Measurements from ENCODE around the gene SLFN11. TPM values are rescaled to one million over a fixed set of nuclear protein-coding genes. Genes with fewer than 3 reads are reported as not detected.
"Not testable (repeated sequence)": the region's sequence is repeated elsewhere in the genome, so short reads cannot be mapped to it uniquely, and the experiment has no call there.

SLFN11 gene, protein sequence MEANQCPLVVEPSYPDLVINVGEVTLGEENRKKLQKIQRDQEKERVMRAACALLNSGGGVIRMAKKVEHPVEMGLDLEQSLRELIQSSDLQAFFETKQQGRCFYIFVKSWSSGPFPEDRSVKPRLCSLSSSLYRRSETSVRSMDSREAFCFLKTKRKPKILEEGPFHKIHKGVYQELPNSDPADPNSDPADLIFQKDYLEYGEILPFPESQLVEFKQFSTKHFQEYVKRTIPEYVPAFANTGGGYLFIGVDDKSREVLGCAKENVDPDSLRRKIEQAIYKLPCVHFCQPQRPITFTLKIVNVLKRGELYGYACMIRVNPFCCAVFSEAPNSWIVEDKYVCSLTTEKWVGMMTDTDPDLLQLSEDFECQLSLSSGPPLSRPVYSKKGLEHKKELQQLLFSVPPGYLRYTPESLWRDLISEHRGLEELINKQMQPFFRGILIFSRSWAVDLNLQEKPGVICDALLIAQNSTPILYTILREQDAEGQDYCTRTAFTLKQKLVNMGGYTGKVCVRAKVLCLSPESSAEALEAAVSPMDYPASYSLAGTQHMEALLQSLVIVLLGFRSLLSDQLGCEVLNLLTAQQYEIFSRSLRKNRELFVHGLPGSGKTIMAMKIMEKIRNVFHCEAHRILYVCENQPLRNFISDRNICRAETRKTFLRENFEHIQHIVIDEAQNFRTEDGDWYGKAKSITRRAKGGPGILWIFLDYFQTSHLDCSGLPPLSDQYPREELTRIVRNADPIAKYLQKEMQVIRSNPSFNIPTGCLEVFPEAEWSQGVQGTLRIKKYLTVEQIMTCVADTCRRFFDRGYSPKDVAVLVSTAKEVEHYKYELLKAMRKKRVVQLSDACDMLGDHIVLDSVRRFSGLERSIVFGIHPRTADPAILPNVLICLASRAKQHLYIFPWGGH
- total RNA-seq: 100 to 1,000 TPM in 1 of 2 experiments, 10 to 100 TPM in 1; 95.8 to 106 TPM

DNA sequence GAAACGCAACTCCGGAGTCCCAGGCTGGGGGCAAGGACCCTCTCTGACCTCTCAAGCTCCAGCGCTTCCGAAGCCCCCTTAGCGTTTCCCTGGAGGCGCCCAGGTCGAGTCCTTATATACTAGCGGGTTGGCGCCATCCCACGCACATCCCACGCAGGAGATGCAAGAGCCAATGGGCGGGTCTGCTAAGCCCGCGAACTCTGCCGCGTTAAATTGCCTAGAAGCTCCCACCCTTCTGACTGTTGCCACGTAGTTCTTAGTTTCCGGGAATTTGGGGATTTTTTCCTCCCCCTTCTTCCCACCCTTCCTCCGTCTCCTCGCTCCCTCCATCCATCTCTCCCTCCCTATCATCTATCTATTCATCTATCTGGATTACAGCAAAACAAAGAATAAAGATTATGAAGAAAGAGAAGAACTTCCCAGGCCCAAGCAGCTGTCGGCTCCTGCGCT lies at the start of gene SLFN11:
Gene SLFN11 (minus strand): TSS at position 88 of the 450 bp plus-strand sequence. CDS start 9,814 bp downstream, outside the sequence.
- TF ChIP-seq, protein P1, sequence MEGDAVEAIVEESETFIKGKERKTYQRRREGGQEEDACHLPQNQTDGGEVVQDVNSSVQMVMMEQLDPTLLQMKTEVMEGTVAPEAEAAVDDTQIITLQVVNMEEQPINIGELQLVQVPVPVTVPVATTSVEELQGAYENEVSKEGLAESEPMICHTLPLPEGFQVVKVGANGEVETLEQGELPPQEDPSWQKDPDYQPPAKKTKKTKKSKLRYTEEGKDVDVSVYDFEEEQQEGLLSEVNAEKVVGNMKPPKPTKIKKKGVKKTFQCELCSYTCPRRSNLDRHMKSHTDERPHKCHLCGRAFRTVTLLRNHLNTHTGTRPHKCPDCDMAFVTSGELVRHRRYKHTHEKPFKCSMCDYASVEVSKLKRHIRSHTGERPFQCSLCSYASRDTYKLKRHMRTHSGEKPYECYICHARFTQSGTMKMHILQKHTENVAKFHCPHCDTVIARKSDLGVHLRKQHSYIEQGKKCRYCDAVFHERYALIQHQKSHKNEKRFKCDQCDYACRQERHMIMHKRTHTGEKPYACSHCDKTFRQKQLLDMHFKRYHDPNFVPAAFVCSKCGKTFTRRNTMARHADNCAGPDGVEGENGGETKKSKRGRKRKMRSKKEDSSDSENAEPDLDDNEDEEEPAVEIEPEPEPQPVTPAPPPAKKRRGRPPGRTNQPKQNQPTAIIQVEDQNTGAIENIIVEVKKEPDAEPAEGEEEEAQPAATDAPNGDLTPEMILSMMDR (IDR thresholded peaks at IDR 0.05): no peak
- ChIA-PET CTCF (interaction anchor here (0.8 to 3.3 kb wide), 5 partner anchors 60 to 374 kb away, joined by 3 to 12 read pairs (median 5); partner anchors contain the start of gene SLFN12L), POLR2A (interaction anchor here (0.6 to 4.3 kb wide), 40 partner anchors 9 to 390 kb away, joined by 3 to 66 read pairs (median 4); partner anchors contain the start of genes PEX12, SLFN12L, SLFN13 and SLFN5)
- peaks cover 43% of the 10 kb centered on the region for H3K36me3 Mint-ChIP-seq (ENCODE audit: low read depth)
- peak within 1 kb of the TSS; percentile 99 for H3K27ac Mint-ChIP-seq
- ATAC-seq (peak; percentile 71), DNase-seq (peak; percentile 95)
- intact Hi-C loops (cut with micrococcal nuclease): loop anchor here (5.0 kb wide), 2 partner anchors 114 to 159 kb away; no protein-coding TSS in a partner anchor
- peaks cover 25% of the 10 kb centered on the region for H3K9me3 Mint-ChIP-seq
- peak within 1 kb of the TSS; percentile 91 for H3K4me3 Mint-ChIP-seq
- no peaks in the 10 kb centered on the region for H3K27me3 Mint-ChIP-seq
- H3K4me1 Mint-ChIP-seq (ENCODE audit: low read depth): peaks cover 52% of the 10 kb centered on the region

DNA sequence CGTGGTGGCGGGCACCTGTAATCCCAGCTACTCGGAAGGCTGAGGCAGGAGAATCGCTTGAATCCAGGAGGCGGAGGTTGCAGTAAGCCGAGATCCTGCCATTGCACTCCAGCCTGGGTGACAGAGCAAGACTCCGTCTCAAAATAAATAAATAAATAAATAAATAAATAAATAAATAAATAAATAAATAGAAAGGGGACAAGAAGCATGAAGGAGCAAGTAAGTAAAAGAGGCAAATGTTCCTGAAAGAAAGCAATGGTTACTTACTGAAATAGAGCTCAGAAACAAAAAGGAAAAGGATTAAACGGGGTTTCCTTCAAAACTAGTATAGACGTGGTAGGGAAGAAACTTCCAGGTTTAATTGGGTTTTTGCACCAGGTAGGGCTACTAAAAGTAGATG lies 47.6 kb upstream of the SLFN11 start:
- ATAC-seq; H3K27me3 Mint-ChIP-seq; H3K4me3 Mint-ChIP-seq; H3K27ac Mint-ChIP-seq; DNase-seq; H3K36me3 Mint-ChIP-seq (ENCODE audit: low read depth); H3K4me1 Mint-ChIP-seq (ENCODE audit: low read depth); intact Hi-C loops (cut with micrococcal nuclease); H3K9me3 Mint-ChIP-seq; CTCF ChIA-PET: not testable (repeated sequence)
- POLR2A ChIA-PET: interaction anchor here (0.5 kb wide), 1 partner anchor 250 kb away, joined by 3 read pairs; no protein-coding TSS in a partner anchor

DNA sequence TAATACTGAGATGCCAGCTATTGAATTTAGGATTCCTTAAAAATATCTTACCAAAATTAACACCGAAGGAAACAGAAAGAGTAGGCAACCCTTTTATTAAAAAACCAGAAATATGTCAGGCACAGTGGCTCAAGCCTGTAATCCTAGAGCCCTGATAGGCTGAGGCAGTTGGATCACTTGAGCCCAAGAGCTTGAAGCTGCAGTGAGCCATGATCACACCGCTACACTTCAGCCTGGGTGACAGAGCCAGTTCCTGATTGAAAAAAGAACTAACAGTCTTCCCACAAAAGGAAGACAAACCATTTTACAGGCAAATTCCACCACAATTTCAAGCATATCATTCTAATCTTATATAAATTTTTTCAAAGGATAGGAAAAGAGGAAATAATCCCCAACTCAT lies 43.2 kb upstream of the SLFN11 start:
- POLR2A ChIA-PET: no interaction called here

DNA sequence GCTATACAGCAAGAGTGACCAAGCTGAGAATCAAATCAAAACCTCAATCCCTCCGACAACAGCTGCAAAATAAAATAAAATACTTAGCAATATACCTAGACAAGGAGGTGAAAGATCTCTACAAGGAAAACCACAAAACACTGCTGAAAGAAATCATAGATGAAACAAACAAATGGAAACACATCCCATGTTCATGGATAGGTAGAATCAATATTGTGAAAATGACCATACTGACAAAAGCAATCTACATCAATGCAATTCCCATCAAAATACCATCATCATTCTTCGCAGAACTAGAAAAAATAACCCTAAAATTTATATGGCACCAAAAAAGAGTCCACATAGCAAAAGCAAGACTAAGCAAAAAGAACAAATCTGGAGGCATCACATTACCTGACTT lies 41.3 kb upstream of the SLFN11 start:
- Mint-ChIP-seq H3K9me3 (peaks cover 11% of the 10 kb centered on the region), H3K36me3 (ENCODE audit: low read depth) (peaks cover 27% of the 10 kb centered on the region)
- intact Hi-C loops (cut with micrococcal nuclease); H3K27me3 Mint-ChIP-seq; ATAC-seq; H3K4me3 Mint-ChIP-seq; DNase-seq; H3K27ac Mint-ChIP-seq; H3K4me1 Mint-ChIP-seq (ENCODE audit: low read depth); CTCF ChIA-PET: not testable (repeated sequence)
- POLR2A ChIA-PET: interaction anchor here (1.0 kb wide), 1 partner anchor 61 kb away, joined by 3 read pairs; no protein-coding TSS in a partner anchor

More for the DNA sequence above, 43.2 kb upstream of the SLFN11 start:
- H3K36me3 Mint-ChIP-seq (ENCODE audit: low read depth): peaks cover 24% of the 10 kb centered on the region
- DNase-seq (no peak), ATAC-seq (no peak)
- H3K4me1 Mint-ChIP-seq (ENCODE audit: low read depth): no peaks in the 10 kb centered on the region
- intact Hi-C loops (cut with micrococcal nuclease): no loop called here
- TF ChIP-seq, protein P1 (IDR thresholded peaks at IDR 0.05): no peak
- no peak overlapping the region for H3K27ac Mint-ChIP-seq
- CTCF ChIA-PET: no interaction called here
- H3K9me3 Mint-ChIP-seq: peaks cover 11% of the 10 kb centered on the region
- no peaks in the 10 kb centered on the region for H3K27me3 Mint-ChIP-seq
- no peak overlapping the region for H3K4me3 Mint-ChIP-seq

DNA sequence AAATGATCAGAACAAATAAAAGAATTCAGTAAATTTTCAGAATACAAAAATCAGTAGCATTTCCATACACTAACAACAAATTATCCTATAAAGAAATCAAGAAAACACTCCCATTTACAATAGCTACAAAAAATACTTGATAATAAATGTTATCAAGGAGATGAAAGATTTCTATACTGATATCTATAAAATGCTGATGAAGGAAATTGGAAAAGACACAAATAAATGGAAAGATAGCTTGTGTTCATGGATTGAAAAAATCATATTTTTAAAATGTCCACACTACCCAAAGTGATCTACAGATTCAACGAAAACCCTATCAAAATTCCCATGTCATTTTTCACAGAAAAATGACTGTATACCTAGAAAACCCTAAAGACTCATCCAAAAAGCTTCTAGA lies 40.8 kb upstream of the SLFN11 start:
- no peak for ATAC-seq
- ChIA-PET CTCF (interaction anchor here (1.0 kb wide), 1 partner anchor 119 kb away, joined by 3 read pairs; no protein-coding TSS in a partner anchor), POLR2A (interaction anchor here (1.0 kb wide), 1 partner anchor 61 kb away, joined by 3 read pairs; no protein-coding TSS in a partner anchor)
- H3K4me1 Mint-ChIP-seq (ENCODE audit: low read depth): no peaks in the 10 kb centered on the region
- H3K36me3 Mint-ChIP-seq (ENCODE audit: low read depth): peaks cover 26% of the 10 kb centered on the region
- no peak overlapping the region for H3K4me3 Mint-ChIP-seq
- H3K9me3 Mint-ChIP-seq: peaks cover 11% of the 10 kb centered on the region
- H3K27me3 Mint-ChIP-seq: no peaks in the 10 kb centered on the region
- DNase-seq: no peak
- TF ChIP-seq, protein P1 (IDR thresholded peaks at IDR 0.05): no peak
- no peak overlapping the region for H3K27ac Mint-ChIP-seq
- intact Hi-C loops (cut with micrococcal nuclease): no loop called here
